SK-N-MC (cell line): ENCODE data around the gene CHMP4B.

Source experiments
- EZH2 ChIP-seq: fragments of 200-600 bp; sonication (generic); IDR thresholded peaks from one replicate; pipeline ENCODE4 v1.6.1; 2017; ENCODE audit warnings: antibody characterized with exemption
- FOXP2 ChIP-seq: optimal IDR thresholded peaks from 2 replicates; pipeline ENCODE3; 2011; ENCODE audit warnings: mild to moderate bottlenecking, moderate library complexity; ENCODE audit not compliant: insufficient read depth; ENCODE audit errors: extremely low read length, control extremely low read depth
- POLR2AphosphoS5 ChIP-seq: IDR thresholded peaks from 2 replicates; pipeline ENCODE4 v1.6.1; 2012; ENCODE audit warnings: mild to moderate bottlenecking, low read depth, low read length, borderline replicate concordance

DNA sequence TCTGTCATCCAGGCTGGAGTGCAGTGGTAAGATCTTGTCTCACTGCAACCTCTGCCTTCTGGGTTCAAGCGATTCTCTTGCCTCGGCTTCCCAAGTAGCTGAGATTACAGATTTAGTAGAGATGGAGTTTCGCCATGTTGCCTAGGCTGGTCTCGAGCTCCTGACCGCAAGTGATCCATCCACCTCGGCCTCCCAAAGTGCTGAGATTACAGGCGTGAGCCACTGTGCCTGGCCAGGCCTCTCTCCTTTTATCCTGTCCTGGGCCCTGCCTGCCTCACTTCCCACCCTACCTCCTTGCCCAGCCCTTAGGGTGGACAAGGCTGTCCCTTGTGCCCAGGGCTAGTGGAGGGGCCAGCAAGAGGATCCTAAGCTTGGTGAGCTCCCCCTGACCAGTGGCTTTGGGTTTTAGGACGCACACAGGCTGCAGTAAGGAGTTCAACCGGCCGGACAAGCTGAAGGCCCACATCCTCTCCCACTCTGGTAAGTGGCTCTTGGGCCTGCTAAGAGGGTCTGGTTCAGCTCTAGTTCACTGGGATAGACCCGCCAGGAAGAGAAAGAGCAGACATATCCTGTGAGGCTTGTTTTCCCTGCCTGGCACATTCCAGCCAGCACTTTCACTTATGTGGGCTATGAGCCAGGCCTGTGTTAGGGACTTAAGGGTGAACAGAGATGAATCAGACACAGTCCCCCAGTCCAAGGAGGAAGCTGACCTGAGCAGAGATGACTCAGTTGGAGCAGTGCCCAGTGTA lies 21.9 kb upstream of the CHMP4B start:
- TF ChIP-seq POLR2AphosphoS5 = no peak
- TF ChIP-seq EZH2 = no peak
- TF ChIP-seq FOXP2 = no peak
